HG03469 (cell line): ENCODE data around the gene KIR3DL1.
"Not testable (repeated sequence)": the region's sequence is repeated elsewhere in the genome, so short reads cannot be mapped to it uniquely, and the experiment has no call there.

Experiments used
- ATAC-seq: cut with Tn5 transposase; IDR thresholded peaks from one replicate; pipeline ENCODE4 v1.9.1; 2021; ENCODE audit warnings: mild to moderate bottlenecking, moderate library complexity, moderate number of reproducible peaks; ENCODE audit not compliant: unreplicated experiment

KIR3DL1 gene

GRCh38 chr19:54816251-54816650 lies at the start of gene KIR3DL1:
KIR3DL1 (plus strand) TSS chr19:54816468.
- ATAC-seq: not testable (repeated sequence)

- ATAC-seq: not testable (repeated sequence)
Measured at GRCh38 chr19:54769646-54770045, 46.6 kb upstream of the KIR3DL1 start, which contains the start of gene KIR2DL1. KIR2DL1 (plus strand) TSS chr19:54769793; CDS start chr19:54769851, 58 bp downstream.

GRCh38 chr19:54770511-54770910 lies 45.8 kb upstream of the KIR3DL1 start:
- ATAC-seq: not testable (repeated sequence)

- ATAC-seq: not testable (repeated sequence)
Measured at GRCh38 chr19:54771018-54771960, 45.0 kb upstream of the KIR3DL1 start.

GRCh38 chr19:54772666-54773065 lies 43.6 kb upstream of the KIR3DL1 start:
- ATAC-seq: not testable (repeated sequence)

GRCh38 chr19:54775095-54775815 lies 41.0 kb upstream of the KIR3DL1 start:
- not testable (repeated sequence) for ATAC-seq

GRCh38 chr19:54775830-54776229 lies 40.4 kb upstream of the KIR3DL1 start:
- ATAC-seq: not testable (repeated sequence)

- ATAC-seq: not testable (repeated sequence)
Measured at GRCh38 chr19:54777851-54778250, 38.4 kb upstream of the KIR3DL1 start.

- ATAC-seq: not testable (repeated sequence)
Measured at GRCh38 chr19:54778896-54779295, 37.4 kb upstream of the KIR3DL1 start.

- ATAC-seq: not testable (repeated sequence)
Measured at GRCh38 chr19:54782916-54783315, 33.4 kb upstream of the KIR3DL1 start.

GRCh38 chr19:54786091-54786723 lies 30.1 kb upstream of the KIR3DL1 start:
- not testable (repeated sequence) for ATAC-seq

GRCh38 chr19:54788154-54788553 lies 28.1 kb upstream of the KIR3DL1 start:
- ATAC-seq: not testable (repeated sequence)

GRCh38 chr19:54790711-54791110 lies 25.6 kb upstream of the KIR3DL1 start:
- ATAC-seq: no peak

- ATAC-seq: no peak
Measured at GRCh38 chr19:54791476-54791875, 24.8 kb upstream of the KIR3DL1 start.

- ATAC-seq: no peak
Measured at GRCh38 chr19:54792814-54793213, 23.5 kb upstream of the KIR3DL1 start.

- no peak for ATAC-seq
Measured at GRCh38 chr19:54795758-54796157, 20.5 kb upstream of the KIR3DL1 start.

- no peak for ATAC-seq
Measured at GRCh38 chr19:54803410-54803809, 12.9 kb upstream of the KIR3DL1 start, which contains the start of gene KIR2DL4. KIR2DL4 (plus strand) TSS chr19:54803610; CDS start chr19:54803652, 42 bp downstream.

GRCh38 chr19:54804101-54804500 lies 12.2 kb upstream of the KIR3DL1 start:
- no peak for ATAC-seq

GRCh38 chr19:54804571-54804970 lies 11.7 kb upstream of the KIR3DL1 start:
- no peak for ATAC-seq

- ATAC-seq: no peak
Measured at GRCh38 chr19:54805665-54806515, 10.4 kb upstream of the KIR3DL1 start.
